ENCODE data around the gene BCL6B.

Gene BCL6B

GRCh38 chr17:7034955-7035590, 12.2 kb downstream of the BCL6B start:
- Histone ChIP-seq H3K27me3 (ENCODE audit: insufficient read depth, low read length, poor library complexity) (no peaks in the 10 kb centered on the region), H3K4me3 (ENCODE audit: low read depth in 1 of 2, low read length in 2 of 2) (peak overlapping the region; percentile 66 to 81), H3K4me2 (ENCODE audit: insufficient read depth, low read length) (peak overlapping the region; percentile 87), H3K4me1 (ENCODE audit: insufficient read depth, low read length) (peaks cover 26% of the 10 kb centered on the region), H2AFZ (ENCODE audit: low read depth, low read length) (peak overlapping the region; percentile 85), H3K9ac (ENCODE audit: low read depth, low read length) (peak overlapping the region; percentile 84), H3K27ac (ENCODE audit: low read length) (peak overlapping the region; percentile 93), H3K79me2 (ENCODE audit: insufficient read depth, low read length) (peaks cover 16% of the 10 kb centered on the region), H3K36me3 (ENCODE audit: insufficient read depth, low read length) (no peaks in the 10 kb centered on the region; the same call in 1 of the 2 replicates), H3K9me3 (ENCODE audit: insufficient read depth, low read length, severe bottlenecking) (no peaks in the 10 kb centered on the region), H4K20me1 (ENCODE audit: insufficient read depth, low read length) (no peaks in the 10 kb centered on the region)
- ATAC-seq (ENCODE audit: insufficient read depth, low read depth) (peak; percentile 49), DNase-seq (peak; percentile 60)
- no peak for TF ChIP-seq CTCF (IDR thresholded peaks at IDR 0.05; ENCODE audit: borderline replicate concordance, extremely low read depth, low read length, poor library complexity, severe bottlenecking)
- TF ChIP-seq EZH2 (IDR thresholded peaks at IDR 0.05; ENCODE audit: borderline replicate concordance, low read depth, low read length, severe bottlenecking), result no peak

- no peaks in the 10 kb centered on the region; the same call in 1 of the 2 replicates for H3K36me3 ChIP-seq (ENCODE audit: insufficient read depth, low read length)
- peaks cover 23% of the 10 kb centered on the region for H3K4me1 ChIP-seq (ENCODE audit: insufficient read depth, low read length)
- peak within 1 kb of the TSS; percentile 66 to 81 for H3K4me3 ChIP-seq (ENCODE audit: low read depth in 1 of 2, low read length in 2 of 2)
- no peaks in the 10 kb centered on the region for H4K20me1 ChIP-seq (ENCODE audit: insufficient read depth, low read length)
- H3K27me3 ChIP-seq (ENCODE audit: insufficient read depth, low read length, poor library complexity), result no peaks in the 10 kb centered on the region
- DNase-seq (peak; percentile 98), ATAC-seq (ENCODE audit: insufficient read depth, low read depth) (peak; percentile 94)
- peak within 1 kb of the TSS; percentile 87 for H3K4me2 ChIP-seq (ENCODE audit: insufficient read depth, low read length)
- peak within 1 kb of the TSS; percentile 93 for H3K27ac ChIP-seq (ENCODE audit: low read length)
- H2AFZ ChIP-seq (ENCODE audit: low read depth, low read length), result peak within 1 kb of the TSS; percentile 85
- no peaks in the 10 kb centered on the region for H3K9me3 ChIP-seq (ENCODE audit: insufficient read depth, low read length, severe bottlenecking)
- peak within 1 kb of the TSS; percentile 84 for H3K9ac ChIP-seq (ENCODE audit: low read depth, low read length)
- TF ChIP-seq CTCF (IDR thresholded peaks at IDR 0.05; ENCODE audit: borderline replicate concordance, extremely low read depth, low read length, poor library complexity, severe bottlenecking) (no peak), EZH2 (IDR thresholded peaks at IDR 0.05; ENCODE audit: borderline replicate concordance, low read depth, low read length, severe bottlenecking) (no peak)
- H3K79me2 ChIP-seq (ENCODE audit: insufficient read depth, low read length), result peaks cover 16% of the 10 kb centered on the region
These were observed 12.9 kb downstream of the BCL6B start, which contains the start of gene SLC16A13 for GRCh38 chr17:7035591-7036368. Gene SLC16A13 (plus strand): TSS chr17:7036015. CDS start chr17:7036383, 368 bp downstream.

GRCh38 chr17:7038025-7038862, 15.4 kb downstream of the BCL6B start:
- DNase-seq, result no peak
- Histone ChIP-seq H3K27me3 (ENCODE audit: insufficient read depth, low read length, poor library complexity) (no peaks in the 10 kb centered on the region), H3K79me2 (ENCODE audit: insufficient read depth, low read length) (peaks cover 16% of the 10 kb centered on the region), H3K4me2 (ENCODE audit: insufficient read depth, low read length) (no peak overlapping the region), H3K36me3 (ENCODE audit: insufficient read depth, low read length) (no peaks in the 10 kb centered on the region; the same call in 1 of the 2 replicates), H3K9ac (ENCODE audit: low read depth, low read length) (no peak overlapping the region), H2AFZ (ENCODE audit: low read depth, low read length) (no peak overlapping the region), H3K27ac (ENCODE audit: low read length) (no peak overlapping the region), H4K20me1 (ENCODE audit: insufficient read depth, low read length) (no peaks in the 10 kb centered on the region), H3K9me3 (ENCODE audit: insufficient read depth, low read length, severe bottlenecking) (no peaks in the 10 kb centered on the region), H3K4me3 (ENCODE audit: low read depth in 1 of 2, low read length in 2 of 2) (no peak overlapping the region), H3K4me1 (ENCODE audit: insufficient read depth, low read length) (peaks cover 23% of the 10 kb centered on the region)
- ATAC-seq (ENCODE audit: insufficient read depth, low read depth), result no peak
- TF ChIP-seq EZH2 (IDR thresholded peaks at IDR 0.05; ENCODE audit: borderline replicate concordance, low read depth, low read length, severe bottlenecking) (no peak), CTCF (IDR thresholded peaks at IDR 0.05; ENCODE audit: borderline replicate concordance, extremely low read depth, low read length, poor library complexity, severe bottlenecking) (peak; percentile 25)

Data from DND-41 (cell line).